AG09309 (cell line): Measurements from ENCODE around the gene KAZALD1.

Experiments used
- DNase-seq: peaks from one replicate; pipeline ENCODE4 v3.0.0-alpha.2; 2010; ENCODE audit warnings: low read depth
- H3K4me3 ChIP-seq: 2 replicates; pipeline ENCODE4 v1.5.1; 2011; ENCODE audit warnings: mild to moderate bottlenecking, low read depth, low read length, moderate library complexity; ENCODE audit not compliant: control insufficient read depth
- TF ChIP-seq, protein P1 (sequence below): IDR thresholded peaks from 2 replicates; pipeline ENCODE4 v1.5.1; 2011; ENCODE audit warnings: mild to moderate bottlenecking, low read depth, low read length, inconsistent platforms; ENCODE audit not compliant: insufficient read depth, control insufficient read depth; ENCODE audit errors: missing control alignments

Gene KAZALD1, protein sequence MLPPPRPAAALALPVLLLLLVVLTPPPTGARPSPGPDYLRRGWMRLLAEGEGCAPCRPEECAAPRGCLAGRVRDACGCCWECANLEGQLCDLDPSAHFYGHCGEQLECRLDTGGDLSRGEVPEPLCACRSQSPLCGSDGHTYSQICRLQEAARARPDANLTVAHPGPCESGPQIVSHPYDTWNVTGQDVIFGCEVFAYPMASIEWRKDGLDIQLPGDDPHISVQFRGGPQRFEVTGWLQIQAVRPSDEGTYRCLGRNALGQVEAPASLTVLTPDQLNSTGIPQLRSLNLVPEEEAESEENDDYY

DNA sequence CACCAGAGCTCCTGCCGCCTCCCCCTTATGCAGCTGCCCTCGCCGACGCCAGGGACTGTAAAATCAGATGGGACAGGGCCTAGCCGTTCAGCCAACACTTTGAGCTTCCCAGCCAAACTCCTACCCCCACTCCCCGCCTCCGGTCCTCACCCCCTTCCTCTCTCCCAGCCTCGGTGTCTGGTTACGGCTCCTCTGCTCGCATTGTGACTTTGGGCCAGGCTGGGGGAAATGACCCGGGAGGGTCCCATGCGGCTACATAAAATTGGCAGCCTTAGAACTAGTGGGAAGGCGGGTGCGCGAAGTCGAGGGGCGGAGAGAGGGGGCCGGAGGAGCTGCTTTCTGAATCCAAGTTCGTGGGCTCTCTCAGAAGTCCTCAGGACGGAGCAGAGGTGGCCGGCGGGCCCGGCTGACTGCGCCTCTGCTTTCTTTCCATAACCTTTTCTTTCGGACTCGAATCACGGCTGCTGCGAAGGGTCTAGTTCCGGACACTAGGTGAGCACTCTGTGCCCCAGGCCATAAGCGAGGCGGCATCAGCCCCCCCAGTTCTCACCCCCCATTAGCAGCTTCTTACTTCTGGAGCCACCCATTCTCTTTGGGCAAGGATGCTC is at the start of gene KAZALD1:
TSS of gene KAZALD1 (plus strand) at position 366 of the 608 bp plus-strand sequence. CDS start 604 bp downstream, outside the sequence.
- H3K4me3 ChIP-seq: peak within 1 kb of the TSS; percentile 88
- TF ChIP-seq, protein P1, sequence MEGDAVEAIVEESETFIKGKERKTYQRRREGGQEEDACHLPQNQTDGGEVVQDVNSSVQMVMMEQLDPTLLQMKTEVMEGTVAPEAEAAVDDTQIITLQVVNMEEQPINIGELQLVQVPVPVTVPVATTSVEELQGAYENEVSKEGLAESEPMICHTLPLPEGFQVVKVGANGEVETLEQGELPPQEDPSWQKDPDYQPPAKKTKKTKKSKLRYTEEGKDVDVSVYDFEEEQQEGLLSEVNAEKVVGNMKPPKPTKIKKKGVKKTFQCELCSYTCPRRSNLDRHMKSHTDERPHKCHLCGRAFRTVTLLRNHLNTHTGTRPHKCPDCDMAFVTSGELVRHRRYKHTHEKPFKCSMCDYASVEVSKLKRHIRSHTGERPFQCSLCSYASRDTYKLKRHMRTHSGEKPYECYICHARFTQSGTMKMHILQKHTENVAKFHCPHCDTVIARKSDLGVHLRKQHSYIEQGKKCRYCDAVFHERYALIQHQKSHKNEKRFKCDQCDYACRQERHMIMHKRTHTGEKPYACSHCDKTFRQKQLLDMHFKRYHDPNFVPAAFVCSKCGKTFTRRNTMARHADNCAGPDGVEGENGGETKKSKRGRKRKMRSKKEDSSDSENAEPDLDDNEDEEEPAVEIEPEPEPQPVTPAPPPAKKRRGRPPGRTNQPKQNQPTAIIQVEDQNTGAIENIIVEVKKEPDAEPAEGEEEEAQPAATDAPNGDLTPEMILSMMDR: no peak
- DNase-seq: no peak

DNA sequence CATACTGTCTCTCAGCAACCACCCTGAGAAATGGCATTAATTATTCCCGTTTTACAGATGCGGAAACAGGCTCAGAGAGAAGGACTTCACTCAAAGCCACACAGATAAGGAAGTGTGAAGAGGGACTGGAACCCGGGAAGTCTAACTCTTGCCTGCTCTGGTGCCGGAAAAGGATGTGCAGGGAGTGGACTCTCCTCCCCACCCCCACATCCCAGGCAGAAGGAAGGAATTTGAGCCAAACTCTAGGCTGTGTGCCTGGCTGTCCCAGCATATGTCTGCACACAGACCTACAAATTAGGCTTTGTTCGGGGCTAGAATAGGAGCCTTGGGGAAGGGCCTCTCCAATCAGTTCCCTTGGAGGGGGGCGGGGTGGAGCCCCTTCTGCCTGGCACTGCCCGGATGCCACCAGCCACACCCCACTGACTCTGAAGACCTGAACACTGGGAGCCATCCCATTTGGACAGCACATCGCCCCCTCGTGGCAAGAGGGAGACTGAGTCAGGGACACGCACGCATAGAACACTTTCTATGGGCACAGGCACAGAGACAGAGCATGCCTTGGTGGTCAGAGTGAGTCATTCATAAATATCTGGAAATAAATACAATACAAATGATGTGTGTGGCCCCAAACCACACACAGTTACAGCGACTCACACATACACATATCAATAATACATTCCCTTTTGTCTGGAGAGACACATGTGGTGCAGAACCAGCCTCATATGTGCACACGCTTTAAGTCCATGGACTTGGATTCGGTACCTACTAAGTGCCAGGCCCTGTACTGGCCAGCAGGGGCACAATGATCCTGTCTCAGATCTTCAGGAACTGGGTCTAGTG is 49.0 kb upstream of the KAZALD1 start:
- H3K4me3 ChIP-seq: no peak overlapping the region
- TF ChIP-seq, protein P1: peak; percentile 84
- DNase-seq: no peak

DNA sequence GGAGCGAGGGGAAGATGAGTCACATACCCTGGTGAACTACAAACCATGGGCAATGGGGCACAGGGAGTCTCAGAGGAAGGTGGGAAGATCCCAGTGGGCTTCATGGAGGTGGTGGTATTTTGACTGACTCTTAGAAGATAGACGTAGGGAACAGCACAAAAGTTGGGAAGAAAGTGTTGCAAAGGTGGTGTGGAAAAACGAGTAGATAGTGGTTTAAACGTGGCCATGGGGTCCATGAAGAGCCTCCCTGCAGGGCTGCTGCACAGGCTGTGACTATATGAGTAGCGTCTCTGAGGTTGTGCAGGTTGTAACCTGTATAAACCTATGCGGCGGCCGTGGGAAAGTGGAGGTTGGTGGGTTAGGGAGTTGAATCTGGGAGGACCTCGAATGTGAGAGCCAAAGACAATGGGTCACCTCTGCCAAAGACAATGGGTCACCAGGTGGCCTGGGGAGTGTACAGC is 48.4 kb upstream of the KAZALD1 start:
- no peak for DNase-seq
- TF ChIP-seq, protein P1: no peak
- H3K4me3 ChIP-seq: no peak overlapping the region

DNA sequence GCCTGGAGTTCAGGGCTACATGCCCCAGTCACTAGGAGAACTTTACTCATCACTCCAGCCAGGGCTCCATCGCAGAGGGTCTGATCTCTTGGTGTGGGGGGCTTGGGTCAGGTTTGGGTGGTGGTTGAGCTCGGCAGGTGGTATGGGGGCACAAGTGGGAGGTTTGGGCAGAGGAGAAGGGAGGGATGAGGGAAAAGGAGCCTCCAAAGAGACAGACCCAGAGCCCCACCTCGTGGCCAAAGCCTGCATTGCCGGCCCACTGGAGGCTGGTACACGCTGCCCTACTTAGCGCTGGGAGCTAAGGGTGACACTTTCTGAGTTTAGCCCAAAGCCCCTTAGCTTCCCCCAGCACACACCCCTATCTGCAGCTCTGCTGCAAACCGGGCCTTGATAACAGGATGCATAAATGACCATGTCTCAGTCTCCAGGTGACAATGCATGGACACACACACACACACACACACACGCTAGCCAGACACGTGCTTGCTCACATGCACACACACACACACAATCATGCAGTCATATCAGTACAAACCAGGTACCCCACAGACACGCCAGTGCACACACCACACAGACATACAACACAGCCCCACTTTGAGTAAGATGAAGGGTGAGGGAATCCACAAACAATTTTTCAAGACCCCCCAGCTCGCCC is 47.4 kb upstream of the KAZALD1 start:
- H3K4me3 ChIP-seq: no peak overlapping the region
- TF ChIP-seq, protein P1: peak; percentile 94
- DNase-seq: no peak

DNA sequence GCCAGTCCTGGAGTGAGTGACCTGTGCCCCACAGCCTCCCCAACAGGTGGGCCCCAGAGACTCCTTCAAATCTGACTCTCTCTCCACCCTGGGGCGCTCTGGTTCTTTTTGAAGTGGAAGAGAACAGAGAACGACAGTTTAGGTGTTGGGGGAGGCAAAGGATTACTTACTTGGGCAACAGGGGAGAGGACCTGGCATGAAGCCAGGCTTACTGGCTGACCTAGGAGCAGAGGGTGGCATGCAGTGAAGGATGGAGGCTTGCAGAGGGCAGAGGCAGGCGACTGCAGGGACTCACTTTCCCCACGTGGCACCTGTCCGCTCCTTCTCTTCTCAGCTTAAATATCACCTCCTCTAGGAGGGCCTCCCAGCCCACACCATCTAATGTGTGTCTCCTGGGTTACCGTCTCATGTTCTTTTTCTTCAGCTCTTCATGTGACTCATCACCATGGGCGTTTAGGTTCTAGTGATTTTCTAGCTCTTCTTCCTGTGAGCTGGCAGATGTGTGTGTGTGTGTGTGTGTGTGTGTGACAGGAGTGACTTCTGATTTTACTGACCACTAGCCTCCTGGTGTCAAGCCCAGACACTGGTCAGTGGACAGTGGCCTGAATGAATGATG is 46.7 kb upstream of the KAZALD1 start:
- TF ChIP-seq, protein P1: no peak
- H3K4me3 ChIP-seq: no peak overlapping the region
- peak; percentile 85 for DNase-seq

DNA sequence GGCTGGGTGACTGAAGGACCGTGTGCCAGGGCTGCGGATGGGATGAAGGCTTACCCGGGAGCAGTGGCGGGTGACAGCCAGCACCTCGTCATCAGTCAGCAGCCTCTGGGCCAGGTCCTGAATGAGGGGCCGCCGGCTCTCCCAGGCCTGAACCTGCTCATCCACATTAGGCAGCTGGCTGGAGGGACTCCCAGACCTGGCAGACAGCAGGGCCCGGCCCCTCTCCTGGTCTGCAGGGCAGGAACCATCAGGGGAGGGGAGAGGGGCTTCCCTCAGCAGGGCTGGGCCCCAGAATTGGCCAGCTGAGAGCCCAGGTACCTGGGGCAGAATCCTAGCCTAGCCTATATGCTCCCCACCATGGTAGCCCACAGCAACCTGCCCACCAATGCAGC is 46.2 kb upstream of the KAZALD1 start:
- DNase-seq: no peak
- H3K4me3 ChIP-seq: no peak overlapping the region
- TF ChIP-seq, protein P1: no peak
